ENCODE results near the gene ABCB8. TPM values are rescaled to one million over a fixed set of nuclear protein-coding genes. Genes with fewer than 3 reads are reported as not detected.

Gene ABCB8
- total and polyA plus RNA-seq, 9 of the 15 experiments (the other 6 are each of a cell fraction or from before 2014, with no cell fraction given): 7.6 to 106 (median 36.3) TPM

DNA sequence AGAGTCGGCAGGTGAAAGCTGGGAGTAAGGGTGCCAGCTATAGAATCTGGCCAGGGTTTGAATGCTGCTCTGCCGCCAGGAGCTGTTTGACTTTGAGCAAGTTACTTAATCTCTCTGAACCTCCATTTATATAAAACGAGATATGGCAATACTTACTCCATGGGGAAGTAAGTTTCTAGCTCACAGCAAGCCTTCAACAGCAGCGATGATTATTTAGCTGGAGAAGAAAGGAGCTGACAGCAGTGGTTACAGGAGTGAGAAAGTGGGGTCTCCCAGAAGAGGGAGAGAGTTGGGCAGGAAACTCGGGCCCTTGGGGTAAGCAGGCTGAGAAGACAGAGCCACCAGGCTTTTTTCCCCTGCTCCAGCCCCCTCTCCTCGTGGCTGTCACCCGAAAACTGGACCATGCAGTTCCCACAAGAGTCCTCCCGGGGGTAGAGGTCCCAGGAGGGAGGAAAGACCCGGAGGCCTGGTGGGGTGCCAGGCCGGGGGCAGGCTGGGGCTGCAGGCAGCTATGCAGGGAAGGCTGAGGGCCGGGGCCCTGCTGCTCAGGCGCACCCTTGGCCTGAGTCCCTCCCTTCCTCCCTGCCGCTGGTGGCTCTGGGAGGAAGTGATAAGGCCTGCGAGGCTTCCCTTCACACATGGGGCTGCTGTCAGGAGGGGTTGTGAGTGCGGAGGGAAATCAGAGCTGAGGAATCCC, 34.0 kb upstream of the ABCB8 start (continued):
- TF ChIP-seq, protein P1, sequence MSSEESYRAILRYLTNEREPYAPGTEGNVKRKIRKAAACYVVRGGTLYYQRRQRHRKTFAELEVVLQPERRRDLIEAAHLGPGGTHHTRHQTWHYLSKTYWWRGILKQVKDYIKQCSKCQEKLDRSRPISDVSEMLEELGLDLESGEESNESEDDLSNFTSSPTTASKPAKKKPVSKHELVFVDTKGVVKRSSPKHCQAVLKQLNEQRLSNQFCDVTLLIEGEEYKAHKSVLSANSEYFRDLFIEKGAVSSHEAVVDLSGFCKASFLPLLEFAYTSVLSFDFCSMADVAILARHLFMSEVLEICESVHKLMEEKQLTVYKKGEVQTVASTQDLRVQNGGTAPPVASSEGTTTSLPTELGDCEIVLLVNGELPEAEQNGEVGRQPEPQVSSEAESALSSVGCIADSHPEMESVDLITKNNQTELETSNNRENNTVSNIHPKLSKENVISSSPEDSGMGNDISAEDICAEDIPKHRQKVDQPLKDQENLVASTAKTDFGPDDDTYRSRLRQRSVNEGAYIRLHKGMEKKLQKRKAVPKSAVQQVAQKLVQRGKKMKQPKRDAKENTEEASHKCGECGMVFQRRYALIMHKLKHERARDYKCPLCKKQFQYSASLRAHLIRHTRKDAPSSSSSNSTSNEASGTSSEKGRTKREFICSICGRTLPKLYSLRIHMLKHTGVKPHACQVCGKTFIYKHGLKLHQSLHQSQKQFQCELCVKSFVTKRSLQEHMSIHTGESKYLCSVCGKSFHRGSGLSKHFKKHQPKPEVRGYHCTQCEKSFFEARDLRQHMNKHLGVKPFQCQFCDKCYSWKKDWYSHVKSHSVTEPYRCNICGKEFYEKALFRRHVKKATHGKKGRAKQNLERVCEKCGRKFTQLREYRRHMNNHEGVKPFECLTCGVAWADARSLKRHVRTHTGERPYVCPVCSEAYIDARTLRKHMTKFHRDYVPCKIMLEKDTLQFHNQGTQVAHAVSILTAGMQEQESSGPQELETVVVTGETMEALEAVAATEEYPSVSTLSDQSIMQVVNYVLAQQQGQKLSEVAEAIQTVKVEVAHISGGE (CRISPR knock-in tag; IDR thresholded peaks at IDR 0.05): peak in 2 of 3 experiments; percentile 12 to 84; a peak in 3 of 6 replicates
- TF ChIP-seq NEUROD1 (IDR thresholded peaks at IDR 0.05; ENCODE audit: borderline replicate concordance, low read depth, low read length, partially characterized antibody): peak; percentile 68
- peak; percentile 54; the same call in 1 of the 2 replicates for TF ChIP-seq ZNF134 (CRISPR knock-in tag; conservative IDR thresholded peaks at IDR 0.05)
- peak; percentile 89 for TF ChIP-seq NFIC (IDR thresholded peaks at IDR 0.05)
- TF ChIP-seq MIER1 (IDR thresholded peaks at IDR 0.05; ENCODE audit: low read depth): no peak
- no peak for TF ChIP-seq TEAD2 (tag; IDR thresholded peaks at IDR 0.05)
- TF ChIP-seq TBL1XR1 (IDR thresholded peaks at IDR 0.05; ENCODE audit: low read length in 2 of 2): peak in 1 of 2 experiments; percentile 78; a peak in 2 of 4 replicates
- TF ChIP-seq, protein P2, sequence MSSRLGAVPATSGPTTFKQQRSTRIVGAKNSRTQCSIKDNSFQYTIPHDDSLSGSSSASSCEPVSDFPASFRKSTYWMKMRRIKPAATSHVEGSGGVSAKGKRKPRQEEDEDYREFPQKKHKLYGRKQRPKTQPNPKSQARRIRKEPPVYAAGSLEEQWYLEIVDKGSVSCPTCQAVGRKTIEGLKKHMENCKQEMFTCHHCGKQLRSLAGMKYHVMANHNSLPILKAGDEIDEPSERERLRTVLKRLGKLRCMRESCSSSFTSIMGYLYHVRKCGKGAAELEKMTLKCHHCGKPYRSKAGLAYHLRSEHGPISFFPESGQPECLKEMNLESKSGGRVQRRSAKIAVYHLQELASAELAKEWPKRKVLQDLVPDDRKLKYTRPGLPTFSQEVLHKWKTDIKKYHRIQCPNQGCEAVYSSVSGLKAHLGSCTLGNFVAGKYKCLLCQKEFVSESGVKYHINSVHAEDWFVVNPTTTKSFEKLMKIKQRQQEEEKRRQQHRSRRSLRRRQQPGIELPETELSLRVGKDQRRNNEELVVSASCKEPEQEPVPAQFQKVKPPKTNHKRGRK (tag; IDR thresholded peaks at IDR 0.05): no peak
- TF ChIP-seq SMARCE1 (IDR thresholded peaks at IDR 0.05): peak; percentile 83
- TF ChIP-seq ZNF263 (CRISPR knock-in tag; IDR thresholded peaks at IDR 0.05; ENCODE audit: borderline replicate concordance): peak; percentile 79; the same call in 1 of the 2 replicates
- no peak for TF ChIP-seq ADNP (tag; IDR thresholded peaks at IDR 0.05)
- peak; percentile 91 for TF ChIP-seq ETV1 (tag; conservative IDR thresholded peaks at IDR 0.05; ENCODE audit: low read depth)
- TF ChIP-seq ZKSCAN1 (IDR thresholded peaks at IDR 0.05; ENCODE audit: low read depth, low read length): 0 out of 2 replicates have a peak, but pooled peaks have one; percentile 74
- peak; percentile 47; the same call in 1 of the 2 replicates for TF ChIP-seq EP400 (IDR thresholded peaks at IDR 0.05)
- peak; percentile 90 for TF ChIP-seq ZKSCAN8 (CRISPR knock-in tag; IDR thresholded peaks at IDR 0.05)
- TF ChIP-seq ZSCAN32 (CRISPR knock-in tag; IDR thresholded peaks at IDR 0.05): no peak
- TF ChIP-seq, protein P3, sequence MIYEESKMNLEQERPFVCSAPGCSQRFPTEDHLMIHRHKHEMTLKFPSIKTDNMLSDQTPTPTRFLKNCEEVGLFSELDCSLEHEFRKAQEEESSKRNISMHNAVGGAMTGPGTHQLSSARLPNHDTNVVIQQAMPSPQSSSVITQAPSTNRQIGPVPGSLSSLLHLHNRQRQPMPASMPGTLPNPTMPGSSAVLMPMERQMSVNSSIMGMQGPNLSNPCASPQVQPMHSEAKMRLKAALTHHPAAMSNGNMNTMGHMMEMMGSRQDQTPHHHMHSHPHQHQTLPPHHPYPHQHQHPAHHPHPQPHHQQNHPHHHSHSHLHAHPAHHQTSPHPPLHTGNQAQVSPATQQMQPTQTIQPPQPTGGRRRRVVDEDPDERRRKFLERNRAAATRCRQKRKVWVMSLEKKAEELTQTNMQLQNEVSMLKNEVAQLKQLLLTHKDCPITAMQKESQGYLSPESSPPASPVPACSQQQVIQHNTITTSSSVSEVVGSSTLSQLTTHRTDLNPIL (CRISPR knock-in tag; IDR thresholded peaks at IDR 0.05): 0 out of 2 replicates have a peak, but pooled peaks have one; percentile 14
- TF ChIP-seq RFX5 (IDR thresholded peaks at IDR 0.05; ENCODE audit: low read depth, low read length): no peak
- TF ChIP-seq CC2D1A (IDR thresholded peaks at IDR 0.05): peak; percentile 51; the same call in 1 of the 2 replicates
- peak; percentile 57 for TF ChIP-seq TAF1 (IDR thresholded peaks at IDR 0.05; ENCODE audit: control insufficient read depth, extremely low read depth, insufficient read depth, low read length, severe bottlenecking)

All from K562 (cell line).